ENCODE results near the gene ZNF474.

DNA sequence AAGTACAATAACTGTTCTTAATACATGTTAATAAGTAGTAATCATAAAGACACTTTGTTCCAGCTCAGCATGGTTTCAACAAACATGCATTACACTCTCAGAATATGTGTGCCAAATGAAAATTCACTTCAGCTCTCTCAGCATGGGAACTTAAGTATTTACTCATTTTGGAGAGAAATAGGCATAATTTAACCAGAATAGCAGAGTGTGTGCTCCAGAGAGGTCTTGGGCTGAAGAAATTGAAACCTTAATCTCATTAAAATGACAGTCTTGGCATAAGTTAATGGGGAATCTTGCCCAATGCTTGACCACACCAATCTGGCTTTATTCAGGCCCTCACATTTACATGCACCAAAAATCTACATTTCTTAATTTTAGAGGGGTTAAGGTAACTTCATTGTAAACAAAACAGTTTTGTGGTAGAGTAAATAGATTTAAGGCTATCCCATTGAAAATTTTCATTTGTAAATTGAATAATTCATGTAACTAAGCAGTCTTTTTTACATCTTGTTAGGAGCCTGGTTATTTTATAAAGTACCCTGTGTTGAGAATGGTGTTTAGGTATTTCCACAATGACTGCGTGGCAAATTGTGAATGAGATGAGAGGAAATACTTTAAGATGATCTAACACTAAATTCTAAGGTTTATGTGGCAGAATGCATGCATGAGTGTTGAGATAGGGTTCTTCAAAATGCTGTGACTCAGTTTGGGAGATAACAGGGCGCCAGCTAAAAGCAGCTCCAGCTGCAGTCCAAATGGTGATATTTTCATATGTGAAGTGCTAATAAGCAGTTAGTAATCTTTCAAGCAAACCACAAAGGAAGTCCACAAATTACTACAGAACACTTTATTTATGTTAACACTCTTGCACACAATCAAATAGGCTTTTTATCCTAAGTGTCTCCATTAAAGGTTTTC lies 40.0 kb upstream of the ZNF474 start:
- TF ChIP-seq FOXK1 (CRISPR knock-in tag; IDR thresholded peaks at IDR 0.05) (no peak), TP53 (CRISPR knock-in tag; IDR thresholded peaks at IDR 0.05) (no peak)

All from WTC11 (cell line).